BLaER1 treated with 17β-estradiol and CSF1 and Interleukin-3, amounts not matched to agents 10 nM and 100 nM (cell line): ENCODE data around the gene PROSER2.
"Not testable (repeated sequence)": the region's sequence is repeated elsewhere in the genome, so short reads cannot be mapped to it uniquely, and the experiment has no call there.

Experiments used
- H3K27ac ChIP-seq, 11 experiments: shearing (Covaris generic); formaldehyde crosslinking; 2 replicates each; pipeline ENCODE4 v1.8.1; 2022
- H3K27me3 ChIP-seq, 11 experiments: shearing (Covaris generic); formaldehyde crosslinking; 2 replicates each; pipeline ENCODE4 v1.8.1; 2022
- H3K36me3 ChIP-seq, 11 experiments: shearing (Covaris generic); formaldehyde crosslinking; 2 replicates each; pipeline ENCODE4 v1.8.1; 2022
- H3K4me1 ChIP-seq, 10 experiments: shearing (Covaris generic); formaldehyde crosslinking; 2 replicates each; pipeline ENCODE4 v1.8.1; 2022
- H3K4me2 ChIP-seq, 11 experiments: shearing (Covaris generic); formaldehyde crosslinking; 2 replicates each; pipeline ENCODE4 v1.8.1; 2022
- H3K4me3 ChIP-seq, 10 experiments: shearing (Covaris generic); formaldehyde crosslinking; 2 replicates each; pipeline ENCODE4 v1.8.1; 2022
- H3K9ac ChIP-seq, 11 experiments: shearing (Covaris generic); formaldehyde crosslinking; 2 replicates each; pipeline ENCODE4 v1.8.1; 2022
- H3K9me3 ChIP-seq, 11 experiments: shearing (Covaris generic); formaldehyde crosslinking; replicated peaks in 1 of 11; 2 replicates each; pipeline ENCODE4 v1.8.1; 2022
- H4K20me1 ChIP-seq, 11 experiments: shearing (Covaris generic); formaldehyde crosslinking; 2 replicates each; pipeline ENCODE4 v1.8.1; 2022
- Cebpa-rat ChIP-seq, 11 experiments: shearing (Covaris generic); IDR thresholded peaks; 2 replicates each; pipeline ENCODE4 v1.8.1; 2022

The PROSER2 gene

DNA sequence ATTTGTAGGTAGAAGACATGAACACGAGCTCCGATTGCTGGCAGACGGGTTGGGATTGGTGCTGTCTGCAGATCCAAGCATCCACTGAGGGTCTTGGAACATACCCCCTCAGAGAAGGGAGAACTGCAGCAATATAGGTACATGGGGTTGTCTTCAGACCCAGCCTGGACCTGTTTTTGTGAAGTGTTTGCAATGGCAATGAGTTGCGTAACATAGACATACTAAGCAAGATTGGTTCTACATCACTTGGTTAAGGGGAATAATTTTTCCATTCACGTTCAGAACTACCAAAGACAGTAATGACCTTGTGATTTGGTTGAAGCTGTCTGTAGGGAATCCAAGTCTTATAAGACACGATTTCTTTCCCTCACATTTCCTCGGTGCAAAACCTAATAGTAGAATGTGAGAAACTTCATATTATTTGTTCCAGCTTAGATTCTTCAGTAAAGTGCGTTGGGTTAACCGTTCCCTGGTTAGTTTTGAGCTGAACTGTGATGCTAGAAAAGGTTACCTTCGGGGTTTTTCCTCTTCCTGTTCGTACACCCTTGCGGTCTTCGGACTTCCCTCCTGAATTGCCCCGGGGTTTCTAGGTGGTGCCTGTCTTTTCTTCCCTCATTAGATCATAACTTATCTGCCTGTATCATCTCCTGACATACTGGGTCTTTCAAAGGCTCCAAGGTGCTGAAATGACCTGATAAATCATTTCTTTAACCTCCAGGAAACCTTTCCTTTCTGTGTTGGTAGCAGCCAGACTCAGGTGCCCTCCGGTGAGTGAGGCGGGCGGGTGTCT lies 14.4 kb downstream of the PROSER2 start:
- TF ChIP-seq Cebpa-rat (IDR thresholded peaks at IDR 0.05) = peak in 7 of 11 experiments; percentile 18 to 85 (median 63); a peak in 6 of 22 replicates
- H3K9ac ChIP-seq = no peak overlapping the region
- H3K27me3 ChIP-seq = no peaks in the 10 kb centered on the region
- no peak overlapping the region for H3K27ac ChIP-seq
- peaks cover 4 to 10% (median 7%) of the 10 kb centered on the region in 10 experiments; a peak in 16 of 20 replicates for H3K4me1 ChIP-seq
- H4K20me1 ChIP-seq = no peaks in the 10 kb centered on the region
- H3K9me3 ChIP-seq = peaks cover 0 to 14% (median 0%) of the 10 kb centered on the region in 11 experiments; a peak in 3 of 22 replicates
- no peak overlapping the region for H3K4me3 ChIP-seq
- H3K4me2 ChIP-seq = no peak overlapping the region
- no peaks in the 10 kb centered on the region for H3K36me3 ChIP-seq

DNA sequence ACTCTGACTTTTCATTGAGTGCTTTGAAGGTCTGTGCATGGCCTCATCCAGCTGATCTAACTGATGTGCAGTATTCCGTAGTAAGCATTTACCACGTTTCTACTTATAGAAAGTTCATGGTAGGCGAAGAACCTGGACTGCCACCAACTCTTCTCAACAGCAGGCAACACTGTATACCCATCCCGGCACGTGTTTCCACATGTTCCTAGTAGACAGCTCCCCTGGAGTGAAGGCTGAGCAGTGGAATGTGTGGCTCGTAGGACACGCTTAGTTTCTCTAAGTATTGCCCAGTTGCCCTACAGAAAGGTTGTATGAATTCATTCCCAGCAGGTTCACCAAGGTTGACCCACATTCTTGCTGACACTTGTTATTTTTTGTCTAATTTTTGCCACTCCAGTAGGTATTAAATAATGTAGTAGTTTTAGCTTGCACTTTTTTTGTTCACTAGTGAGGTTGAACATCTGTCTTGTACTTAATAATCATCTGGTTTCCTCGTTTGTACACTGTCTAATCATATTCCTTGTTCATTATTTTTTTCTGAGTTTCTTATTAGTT lies 15.2 kb downstream of the PROSER2 start:
- no peak overlapping the region for H3K4me3 ChIP-seq
- peaks cover 4 to 10% (median 7%) of the 10 kb centered on the region in 10 experiments; a peak in 16 of 20 replicates for H3K4me1 ChIP-seq
- no peaks in the 10 kb centered on the region for H4K20me1 ChIP-seq
- H3K27ac ChIP-seq = no peak overlapping the region
- TF ChIP-seq Cebpa-rat (IDR thresholded peaks at IDR 0.05) = no peak
- no peak overlapping the region for H3K9ac ChIP-seq
- no peaks in the 10 kb centered on the region for H3K27me3 ChIP-seq
- no peak overlapping the region for H3K4me2 ChIP-seq
- no peaks in the 10 kb centered on the region for H3K36me3 ChIP-seq
- peaks cover 0 to 14% (median 0%) of the 10 kb centered on the region in 11 experiments; a peak in 3 of 22 replicates for H3K9me3 ChIP-seq

DNA sequence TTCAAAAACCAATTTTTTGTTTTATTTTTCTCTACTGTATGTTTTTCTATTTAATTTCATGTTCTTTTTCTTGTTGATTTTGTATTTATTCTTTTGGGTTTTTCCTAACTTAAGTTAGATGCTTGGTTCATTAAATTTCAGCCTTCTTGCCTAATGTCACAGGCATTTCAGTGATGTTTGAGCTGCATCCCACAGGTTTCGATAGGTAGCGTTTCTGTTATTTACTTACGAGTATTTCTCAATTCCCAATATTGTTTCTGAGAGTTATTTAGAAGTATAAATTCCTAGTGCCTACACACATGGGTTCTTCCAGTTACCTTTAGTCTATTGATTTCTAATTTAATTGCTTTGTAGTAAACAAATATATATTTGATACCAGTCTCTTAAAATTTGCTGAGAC lies 18.2 kb downstream of the PROSER2 start:
- TF ChIP-seq Cebpa-rat (IDR thresholded peaks at IDR 0.05) = no peak
- Histone ChIP-seq H3K36me3 (no peaks in the 10 kb centered on the region), H3K9me3 (peaks cover 0 to 14% (median 0%) of the 10 kb centered on the region in 11 experiments; a peak in 3 of 22 replicates)

DNA sequence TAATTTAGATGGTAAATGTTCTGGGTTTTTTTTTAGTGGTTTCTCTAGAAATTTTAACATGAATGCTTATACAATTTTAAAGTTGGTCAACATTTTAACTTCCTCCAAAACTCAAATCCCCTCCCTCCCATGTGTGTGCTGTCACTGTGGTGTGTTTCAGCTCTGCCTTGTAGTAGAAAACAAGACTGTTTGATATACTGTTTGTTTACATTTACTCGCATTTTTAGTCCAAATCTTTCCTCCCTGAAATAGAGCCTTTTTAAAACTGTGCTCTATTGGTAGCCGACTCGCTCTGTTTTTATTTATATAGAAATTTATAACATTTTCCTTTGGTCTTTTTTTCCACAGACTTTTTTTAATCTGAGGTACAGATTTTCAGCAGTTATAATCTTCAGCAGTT lies 19.3 kb downstream of the PROSER2 start:
- peaks cover 0 to 8% (median 0%) of the 10 kb centered on the region in 11 experiments; a peak in 2 of 22 replicates for H3K9me3 ChIP-seq
- no peaks in the 10 kb centered on the region for H3K27me3 ChIP-seq
- H3K4me1 ChIP-seq = peaks cover 0 to 8% (median 5%) of the 10 kb centered on the region in 10 experiments; a peak in 7 of 20 replicates
- no peak overlapping the region for H3K9ac ChIP-seq
- no peak overlapping the region for H3K4me2 ChIP-seq
- no peaks in the 10 kb centered on the region; a peak in 1 of 22 replicates for H3K36me3 ChIP-seq
- no peaks in the 10 kb centered on the region for H4K20me1 ChIP-seq
- no peak overlapping the region for H3K4me3 ChIP-seq
- no peak overlapping the region for H3K27ac ChIP-seq
- no peak for TF ChIP-seq Cebpa-rat (IDR thresholded peaks at IDR 0.05)

More for the DNA sequence above, 18.2 kb downstream of the PROSER2 start:
- no peak overlapping the region for H3K4me3 ChIP-seq
- H3K27ac ChIP-seq = no peak overlapping the region
- H4K20me1 ChIP-seq = no peaks in the 10 kb centered on the region
- peaks cover 0 to 3% (median 0%) of the 10 kb centered on the region in 10 experiments; a peak in 6 of 20 replicates for H3K4me1 ChIP-seq
- no peak overlapping the region for H3K9ac ChIP-seq
- H3K27me3 ChIP-seq = no peaks in the 10 kb centered on the region
- H3K4me2 ChIP-seq = no peak overlapping the region

DNA sequence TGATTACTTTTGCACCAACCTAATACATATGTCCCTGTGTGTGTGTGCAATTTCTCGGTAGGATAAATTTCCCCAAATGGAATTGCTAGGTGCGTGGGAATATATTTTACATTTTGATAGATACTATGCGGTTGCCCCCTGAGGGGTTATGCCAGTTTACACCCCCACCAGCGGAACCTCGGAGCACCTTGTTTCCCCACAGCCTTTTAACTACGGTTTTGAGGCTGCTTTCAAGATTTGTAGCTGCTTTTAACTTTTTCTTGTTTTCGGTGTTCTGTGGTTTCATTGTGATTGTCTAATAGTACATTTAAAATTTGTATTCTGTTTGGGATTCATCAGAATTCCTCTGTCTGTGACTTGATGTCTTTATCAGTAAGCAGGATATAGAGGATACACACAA lies 22.0 kb downstream of the PROSER2 start:
- no peak for TF ChIP-seq Cebpa-rat (IDR thresholded peaks at IDR 0.05)
- Histone ChIP-seq H3K4me3 (no peak overlapping the region), H3K9ac (no peak overlapping the region), H3K27me3 (no peaks in the 10 kb centered on the region), H3K36me3 (peaks cover 0 to 3% (median 0%) of the 10 kb centered on the region in 11 experiments; a peak in 2 of 22 replicates), H3K9me3 (no peaks in the 10 kb centered on the region), H3K4me1 (peaks cover 6 to 16% (median 10%) of the 10 kb centered on the region in 10 experiments; a peak in 17 of 20 replicates), H4K20me1 (no peaks in the 10 kb centered on the region), H3K27ac (no peak overlapping the region), H3K4me2 (no peak overlapping the region)

DNA sequence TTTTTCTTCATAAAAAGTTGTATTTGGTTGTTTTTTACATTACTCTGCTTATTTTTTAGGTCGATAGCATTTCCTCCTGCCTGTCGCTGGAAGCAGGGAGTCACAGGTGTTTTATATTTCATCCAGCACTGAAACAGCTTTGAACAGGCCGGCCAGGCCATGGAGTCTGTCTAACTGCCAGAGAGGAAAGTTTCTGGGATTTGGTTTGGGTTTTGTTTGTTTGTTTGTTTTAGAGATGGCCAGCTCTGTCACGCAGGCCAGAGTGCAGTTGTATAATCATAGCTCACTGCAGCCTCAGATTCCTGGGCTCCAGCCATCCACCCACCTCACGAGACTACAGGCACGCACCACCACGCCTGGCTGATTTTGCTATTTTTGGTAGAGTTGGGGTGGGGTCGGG lies 23.4 kb downstream of the PROSER2 start:
- Histone ChIP-seq H3K4me1 (peaks cover 6 to 25% (median 14%) of the 10 kb centered on the region in 10 experiments; a peak in 17 of 20 replicates), H4K20me1 (no peaks in the 10 kb centered on the region), H3K4me3 (no peak overlapping the region), H3K9me3 (no peaks in the 10 kb centered on the region), H3K27me3 (no peaks in the 10 kb centered on the region), H3K9ac (no peak overlapping the region), H3K4me2 (peak overlapping the region in 7 of 11 experiments; percentile 1 to 44 (median 29); a peak in 7 of 22 replicates), H3K27ac (no peak overlapping the region), H3K36me3 (peaks cover 0 to 4% (median 0%) of the 10 kb centered on the region in 11 experiments; a peak in 3 of 22 replicates)
- TF ChIP-seq Cebpa-rat (IDR thresholded peaks at IDR 0.05) = no peak

GRCh38 chr10:11849277-11849676 lies 26.1 kb downstream of the PROSER2 start:
- Histone ChIP-seq H3K4me3 (no peak overlapping the region), H3K4me2 (peak overlapping the region in 6 of 11 experiments; percentile 20 to 38 (median 32); a peak in 8 of 22 replicates), H3K27me3 (no peaks in the 10 kb centered on the region), H4K20me1 (no peaks in the 10 kb centered on the region), H3K4me1 (peaks cover 6 to 25% (median 14%) of the 10 kb centered on the region in 10 experiments; a peak in 17 of 20 replicates), H3K27ac (peak overlapping the region in 7 of 11 experiments; percentile 0 to 66 (median 53); a peak in 11 of 22 replicates), H3K9me3 (no peaks in the 10 kb centered on the region), H3K9ac (peak overlapping the region in 1 of 11 experiments; percentile 19; a peak in 4 of 22 replicates), H3K36me3 (peaks cover 0 to 23% (median 15%) of the 10 kb centered on the region in 11 experiments; a peak in 14 of 22 replicates)
- no peak for TF ChIP-seq Cebpa-rat (IDR thresholded peaks at IDR 0.05)

DNA sequence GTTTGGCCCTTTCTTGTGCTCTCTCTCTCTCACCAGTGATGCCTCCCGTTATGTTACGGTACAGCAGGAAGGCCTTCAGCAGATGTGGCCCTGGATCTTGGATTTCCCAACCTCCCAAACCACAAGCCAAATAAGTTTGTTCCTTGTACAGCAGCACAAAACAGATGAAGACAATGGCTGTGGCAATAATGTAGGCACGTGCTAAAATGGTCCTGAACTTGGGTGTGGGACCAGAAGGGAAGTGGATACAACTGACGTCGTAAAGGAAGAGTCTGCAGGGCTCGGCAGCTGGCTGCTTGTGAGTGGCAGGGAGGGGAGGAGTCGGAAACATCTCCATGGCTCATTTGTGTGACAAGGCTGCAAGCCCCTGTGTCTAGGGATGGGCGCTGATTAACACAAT lies 26.8 kb downstream of the PROSER2 start:
- H3K9ac ChIP-seq = no peak overlapping the region; a peak in 1 of 22 replicates
- H3K4me2 ChIP-seq = peak overlapping the region in 8 of 11 experiments; percentile 2 to 38 (median 28); a peak in 9 of 22 replicates
- no peaks in the 10 kb centered on the region for H3K9me3 ChIP-seq
- H3K27me3 ChIP-seq = no peaks in the 10 kb centered on the region
- H3K27ac ChIP-seq = peak overlapping the region in 6 of 11 experiments; percentile 34 to 67 (median 56); a peak in 9 of 22 replicates
- no peak overlapping the region for H3K4me3 ChIP-seq
- peaks cover 6 to 25% (median 14%) of the 10 kb centered on the region in 10 experiments; a peak in 17 of 20 replicates for H3K4me1 ChIP-seq
- H3K36me3 ChIP-seq = peaks cover 0 to 26% (median 16%) of the 10 kb centered on the region in 11 experiments; a peak in 14 of 22 replicates
- H4K20me1 ChIP-seq = no peaks in the 10 kb centered on the region
- peak in 6 of 11 experiments; percentile 24 to 50 (median 36); a peak in 5 of 22 replicates for TF ChIP-seq Cebpa-rat (IDR thresholded peaks at IDR 0.05)

DNA sequence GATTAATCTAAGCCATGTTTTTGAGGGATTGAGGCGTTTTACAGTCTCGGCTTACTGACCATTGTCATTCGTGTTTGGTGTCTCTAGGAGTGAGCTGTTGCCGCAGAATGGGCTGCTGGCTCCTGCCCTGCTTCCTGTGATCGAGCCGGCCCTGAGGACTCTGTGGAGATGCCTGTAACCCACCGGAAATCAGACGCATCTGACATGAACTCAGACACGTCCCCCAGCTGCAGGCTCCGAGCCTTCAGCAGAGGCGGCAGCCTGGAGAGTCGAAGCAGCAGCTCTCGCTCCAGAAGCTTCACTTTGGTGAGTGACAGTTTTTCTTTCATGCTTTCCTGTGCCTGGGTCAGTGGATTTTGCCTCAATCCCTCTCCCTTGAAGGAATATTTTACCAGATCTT lies 28.8 kb downstream of the PROSER2 start:
- peaks cover 0 to 35% (median 17%) of the 10 kb centered on the region in 11 experiments; a peak in 15 of 22 replicates for H3K36me3 ChIP-seq
- no peak overlapping the region for H3K4me3 ChIP-seq
- H4K20me1 ChIP-seq = no peaks in the 10 kb centered on the region; a peak in 1 of 22 replicates
- no peak for TF ChIP-seq Cebpa-rat (IDR thresholded peaks at IDR 0.05)
- no peak overlapping the region for H3K9ac ChIP-seq
- H3K4me2 ChIP-seq = no peak overlapping the region
- no peaks in the 10 kb centered on the region for H3K9me3 ChIP-seq
- H3K27ac ChIP-seq = no peak overlapping the region
- no peaks in the 10 kb centered on the region for H3K27me3 ChIP-seq
- H3K4me1 ChIP-seq = peaks cover 0 to 23% (median 12%) of the 10 kb centered on the region in 10 experiments; a peak in 10 of 20 replicates

- not testable (repeated sequence) for H3K27me3 ChIP-seq, H3K4me2 ChIP-seq, H4K20me1 ChIP-seq, H3K4me3 ChIP-seq, H3K9ac ChIP-seq, H3K27ac ChIP-seq, H3K9me3 ChIP-seq
- peaks cover 0 to 23% (median 12%) of the 10 kb centered on the region in 10 experiments; a peak in 10 of 20 replicates for H3K4me1 ChIP-seq
- peaks cover 0 to 42% (median 17%) of the 10 kb centered on the region in 11 experiments; a peak in 15 of 22 replicates for H3K36me3 ChIP-seq
These were observed 29.5 kb downstream of the PROSER2 start for GRCh38 chr10:11852637-11853036.
